Prostate gland (tissue), 2 donors: Measurements from ENCODE around the gene CCDC88B.

Source experiments
- POLR2A ChIP-seq: fragments of 450-650 bp; IDR thresholded peaks from one replicate; pipeline ENCODE4 v1.6.1; 2016; ENCODE audit warnings: antibody characterized with exemption, mild to moderate bottlenecking
- POLR2AphosphoS5 ChIP-seq: sonication (generic); formaldehyde crosslinking; IDR thresholded peaks from one replicate; pipeline ENCODE4 v1.6.1; 2017; ENCODE audit warnings: antibody characterized with exemption
- TF ChIP-seq, protein P1 (sequence below), 4 experiments: fragments of 200-600 bp in 2 of 4; fragments of 450-650 bp in 2 of 4; sonication (generic) in 2 of 4; IDR thresholded peaks; 1 replicate in 3 of 4; 2 replicates in 1 of 4; pipeline ENCODE4 v1.5.1; 2016 to 2019; ENCODE audit warnings: antibody characterized with exemption in 4 of 4, mild to moderate bottlenecking in 2 of 4, moderate library complexity in 2 of 4

DNA sequence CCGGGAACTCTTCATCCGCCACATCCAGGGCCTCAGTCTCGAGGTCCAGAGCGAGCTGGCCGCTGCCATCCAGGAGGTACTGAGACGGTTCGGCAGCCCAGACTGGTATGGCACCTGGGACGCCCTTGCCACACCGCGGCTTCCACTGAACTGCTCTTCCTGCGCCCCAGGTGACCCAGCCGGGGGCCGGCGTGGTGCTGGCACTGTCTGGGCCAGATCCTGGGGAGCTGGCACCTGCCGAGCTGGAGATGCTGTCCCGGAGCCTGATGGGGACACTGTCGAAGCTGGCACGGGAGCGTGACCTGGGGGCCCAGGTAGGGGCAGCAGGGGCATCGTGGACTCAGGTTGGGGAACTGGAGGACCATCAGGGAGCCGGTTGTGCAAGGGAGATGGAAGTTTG is 1.4 kb downstream of the CCDC88B start:
- TF ChIP-seq, protein P1, sequence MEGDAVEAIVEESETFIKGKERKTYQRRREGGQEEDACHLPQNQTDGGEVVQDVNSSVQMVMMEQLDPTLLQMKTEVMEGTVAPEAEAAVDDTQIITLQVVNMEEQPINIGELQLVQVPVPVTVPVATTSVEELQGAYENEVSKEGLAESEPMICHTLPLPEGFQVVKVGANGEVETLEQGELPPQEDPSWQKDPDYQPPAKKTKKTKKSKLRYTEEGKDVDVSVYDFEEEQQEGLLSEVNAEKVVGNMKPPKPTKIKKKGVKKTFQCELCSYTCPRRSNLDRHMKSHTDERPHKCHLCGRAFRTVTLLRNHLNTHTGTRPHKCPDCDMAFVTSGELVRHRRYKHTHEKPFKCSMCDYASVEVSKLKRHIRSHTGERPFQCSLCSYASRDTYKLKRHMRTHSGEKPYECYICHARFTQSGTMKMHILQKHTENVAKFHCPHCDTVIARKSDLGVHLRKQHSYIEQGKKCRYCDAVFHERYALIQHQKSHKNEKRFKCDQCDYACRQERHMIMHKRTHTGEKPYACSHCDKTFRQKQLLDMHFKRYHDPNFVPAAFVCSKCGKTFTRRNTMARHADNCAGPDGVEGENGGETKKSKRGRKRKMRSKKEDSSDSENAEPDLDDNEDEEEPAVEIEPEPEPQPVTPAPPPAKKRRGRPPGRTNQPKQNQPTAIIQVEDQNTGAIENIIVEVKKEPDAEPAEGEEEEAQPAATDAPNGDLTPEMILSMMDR (IDR thresholded peaks at IDR 0.05): no peak
- TF ChIP-seq POLR2A (no peak), POLR2AphosphoS5 (no peak)
